Liver (tissue), 9 donors: Measurements from ENCODE around the gene TMEM135. TPM values are rescaled to one million over a fixed set of nuclear protein-coding genes. Genes with fewer than 3 reads are reported as not detected.

Source experiments
- DNase-seq: peaks from one replicate; pipeline ENCODE4 v3.0.0-alpha.2; 2017; ENCODE audit warnings: low spot score
- H3K27ac ChIP-seq, 2 donors: one replicate each; pipeline ENCODE4 v1.7.0; 2013; ENCODE audit warnings: inconsistent platforms in 2 of 2, low read length in 2 of 2, control low read depth in 1 of 2, low read depth in 1 of 2, mild to moderate bottlenecking in 1 of 2
- H3K27me3 ChIP-seq, 4 donors: one replicate each; pipeline versions ENCODE4 v1.6.1 to v1.7.0; 2013; ENCODE audit warnings: low read length in 3 of 4, inconsistent platforms in 1 of 4, mild to moderate bottlenecking in 1 of 4, moderate library complexity in 1 of 4; ENCODE audit not compliant: control insufficient read depth in 4 of 4, insufficient read depth in 4 of 4
- H3K36me3 ChIP-seq, 4 donors: one replicate each; pipeline versions ENCODE4 v1.6.1 to v1.7.0; 2013; ENCODE audit warnings: low read length in 3 of 4, mild to moderate bottlenecking in 3 of 4, low read depth in 1 of 4, moderate library complexity in 1 of 4; ENCODE audit not compliant: control insufficient read depth in 4 of 4, insufficient read depth in 3 of 4
- H3K4me1 ChIP-seq, 4 donors: one replicate each; pipeline versions ENCODE4 v1.6.1 to v1.7.0; 2013; ENCODE audit warnings: low read length in 3 of 4, mild to moderate bottlenecking in 3 of 4, moderate library complexity in 1 of 4; ENCODE audit not compliant: control insufficient read depth in 4 of 4, insufficient read depth in 4 of 4
- H3K4me3 ChIP-seq, 3 donors: one replicate each; pipeline versions ENCODE4 v1.6.1 to v1.7.0; 2013; ENCODE audit warnings: low read length in 3 of 3, control low read depth in 1 of 3, low read depth in 1 of 3, mild to moderate bottlenecking in 1 of 3
- H3K9ac ChIP-seq, 2 donors: one replicate each; pipeline ENCODE4 v1.7.0; 2013; ENCODE audit warnings: low read length in 2 of 2, mild to moderate bottlenecking in 2 of 2, moderate library complexity in 2 of 2, control low read depth in 1 of 2, low read depth in 1 of 2
- H3K9me3 ChIP-seq, 4 donors: one replicate each; pipeline versions ENCODE4 v1.6.1 to v1.7.0; 2013; ENCODE audit warnings: low read length in 3 of 4; ENCODE audit not compliant: control insufficient read depth in 4 of 4
- ATF3 ChIP-seq: IDR thresholded peaks from 2 replicates; pipeline ENCODE4 v1.6.1; 2016; ENCODE audit warnings: antibody characterized with exemption
- CTCF ChIP-seq: fragments of 150-350 bp; IDR thresholded peaks from 2 replicates; pipeline ENCODE4 v1.5.1; 2017; ENCODE audit warnings: improper control_type of control experiment, low read depth, low read length; ENCODE audit not compliant: missing input control
- EGR1 ChIP-seq, 2 donors: IDR thresholded peaks; 2 replicates each; pipeline ENCODE4 v1.6.1; 2016 to 2018; ENCODE audit warnings: antibody characterized with exemption in 2 of 2, low read depth in 2 of 2
- GABPA ChIP-seq, 2 donors: IDR thresholded peaks in 1 of 2; conservative IDR thresholded peaks in 1 of 2; 2 replicates each; pipeline ENCODE4 v1.6.1; 2016; ENCODE audit warnings: antibody characterized with exemption in 2 of 2, mild to moderate bottlenecking in 1 of 2, moderate library complexity in 1 of 2
- HNF4A ChIP-seq, 2 donors: conservative IDR thresholded peaks; 2 replicates each; pipeline ENCODE4 v1.6.1; 2016; ENCODE audit warnings: antibody characterized with exemption in 2 of 2, mild to moderate bottlenecking in 2 of 2
- JUND ChIP-seq, 2 donors: IDR thresholded peaks; 2 replicates each; pipeline ENCODE4 v1.6.1; 2016; ENCODE audit warnings: antibody characterized with exemption in 2 of 2
- MAX ChIP-seq: IDR thresholded peaks from 2 replicates; pipeline ENCODE4 v1.6.1; 2016; ENCODE audit warnings: antibody characterized with exemption
- NR2F2 ChIP-seq: IDR thresholded peaks from 2 replicates; pipeline ENCODE4 v1.6.1; 2016; ENCODE audit warnings: antibody characterized with exemption
- RAD21 ChIP-seq, 2 donors: IDR thresholded peaks; 2 replicates each; pipeline ENCODE4 v1.6.1; 2016; ENCODE audit warnings: antibody characterized with exemption in 2 of 2, mild to moderate bottlenecking in 2 of 2
- YY1 ChIP-seq: IDR thresholded peaks from 2 replicates; pipeline ENCODE4 v1.6.1; 2016; ENCODE audit warnings: antibody characterized with exemption, mild to moderate bottlenecking
- ZBTB33 ChIP-seq: IDR thresholded peaks from 2 replicates; pipeline ENCODE4 v1.6.1; 2016; ENCODE audit warnings: antibody characterized with exemption
- WGBS: extraction: QIAGEN DNeasy Blood & Tissue Kit; methylation state at CpG from one replicate; pipeline ENCODE4 v1.1.7; 2013; 5-methylcytosine and 5-hydroxymethylcytosine counted together
- polyA plus RNA-seq, 2 donors: library from polyadenylated mRNA; stranded (reverse) in 1 of 2; unstranded in 1 of 2; fragments of 200-250 nt in 1 of 2; fragments of >200 nt in 1 of 2; fragmentation: Nextera tagmentation in 1 of 2; extraction: Ambion mirVana in 1 of 2; gene quantifications; one replicate each; pipeline versions ENCODE4 v1.2.1 to v1.2.3, GENCODE V29; 2013 to 2015
- total RNA-seq, 2 donors: library from RNA; depleted of rRNA; stranded (reverse); fragments of >200 nt; gene quantifications; one replicate each; pipeline ENCODE4 v1.2.3, GENCODE V29; 2014
- donor health status: healthy.
- donor health status: healthy.
- donor health status: healthy.
- donor health status: healthy.
- donor health status: healthy.

TMEM135 gene
- total and polyA plus RNA-seq, 4 donors: 10.0 to 38.9 (median 23.5) TPM

- no peaks in the 10 kb centered on the region for H3K36me3 ChIP-seq
- H3K4me1 ChIP-seq: no peaks in the 10 kb centered on the region
- no peaks in the 10 kb centered on the region for H3K9me3 ChIP-seq
- TF ChIP-seq GABPA (IDR thresholded peaks at IDR 0.05 in 1 of 2, conservative IDR thresholded peaks at IDR 0.05 in 1 of 2): no peak
- TF ChIP-seq HNF4A (conservative IDR thresholded peaks at IDR 0.05): no peak
- TF ChIP-seq NR2F2: no peak
- TF ChIP-seq ATF3: no peak
- no peak for TF ChIP-seq RAD21 (IDR thresholded peaks at IDR 0.05)
- no peak for TF ChIP-seq CTCF
- TF ChIP-seq MAX: no peak
- WGBS: 97% methylated on average over 10 of the region's 10 CpGs
- no peak for DNase-seq
- H3K27me3 ChIP-seq: no peaks in the 10 kb centered on the region
- no peak overlapping the region for H3K9ac ChIP-seq
- H3K27ac ChIP-seq: no peak overlapping the region
- H3K4me3 ChIP-seq: no peak overlapping the region
Measured at GRCh38 chr11:87015645-87016044, 22.1 kb upstream of the TMEM135 start.

- Histone ChIP-seq H3K9me3 (no peaks in the 10 kb centered on the region), H3K9ac (no peak overlapping the region), H3K36me3 (no peaks in the 10 kb centered on the region), H3K4me3 (no peak overlapping the region), H3K27me3 (no peaks in the 10 kb centered on the region), H3K27ac (no peak overlapping the region), H3K4me1 (no peaks in the 10 kb centered on the region)
- no peak for DNase-seq
- 69% methylated on average over 1 of the region's 1 CpG for WGBS
- no peak for TF ChIP-seq MAX
- no peak for TF ChIP-seq EGR1 (IDR thresholded peaks at IDR 0.05; ENCODE audit: low read depth in 2 of 2)
- TF ChIP-seq CTCF: no peak
- TF ChIP-seq RAD21 (IDR thresholded peaks at IDR 0.05): no peak
- no peak for TF ChIP-seq YY1
- TF ChIP-seq GABPA (IDR thresholded peaks at IDR 0.05 in 1 of 2, conservative IDR thresholded peaks at IDR 0.05 in 1 of 2): no peak
Measured at GRCh38 chr11:87019613-87020271, 18.0 kb upstream of the TMEM135 start.

- no peaks in the 10 kb centered on the region for H3K9me3 ChIP-seq
- no peak overlapping the region for H3K4me3 ChIP-seq
- H3K9ac ChIP-seq: no peak overlapping the region
- whole genome bisulfite sequencing: 94% methylated on average over 1 of the region's 1 CpG
- H3K36me3 ChIP-seq: no peaks in the 10 kb centered on the region
- H3K27ac ChIP-seq: no peak overlapping the region
- no peaks in the 10 kb centered on the region for H3K4me1 ChIP-seq
- DNase-seq: no peak
- TF ChIP-seq JUND (IDR thresholded peaks at IDR 0.05): no peak
- no peak for TF ChIP-seq ATF3
- no peak for TF ChIP-seq ZBTB33
- no peak for TF ChIP-seq HNF4A (conservative IDR thresholded peaks at IDR 0.05)
- no peaks in the 10 kb centered on the region for H3K27me3 ChIP-seq
Measured at GRCh38 chr11:87020336-87020735, 17.4 kb upstream of the TMEM135 start.
